ENCODE measurements around the gene CYP20A1.

Gene CYP20A1

GRCh38 chr2:203261326-203262159, 22.7 kb downstream of the CYP20A1 start:
- Histone ChIP-seq H2AFZ (ENCODE audit: low read length) (no peak overlapping the region), H3K4me1 (ENCODE audit: insufficient read depth, low read length, poor library complexity, severe bottlenecking) (no peaks in the 10 kb centered on the region), H4K20me1 (ENCODE audit: insufficient read depth, low read length, poor library complexity, severe bottlenecking) (no peaks in the 10 kb centered on the region), H3K79me2 (ENCODE audit: insufficient read depth, low read length) (0 out of 2 replicates have a peak, but pooled peaks cover 4% of the 10 kb centered on the region), H3K27me3 (ENCODE audit: insufficient read depth, low read length, poor library complexity, severe bottlenecking) (no peaks in the 10 kb centered on the region), H3K4me2 (ENCODE audit: low read depth, low read length, poor library complexity, severe bottlenecking) (no peak overlapping the region), H3K4me3 (ENCODE audit: low read length, poor library complexity, severe bottlenecking) (no peak overlapping the region), H3K9ac (ENCODE audit: low read depth, low read length, poor library complexity, severe bottlenecking) (no peak overlapping the region), H3K9me2 (replicated peaks; ENCODE audit: low read depth, low read length) (no peaks in the 10 kb centered on the region), H3K36me3 (ENCODE audit: insufficient read depth, low read length) (peaks cover 22% of the 10 kb centered on the region; the same call in 1 of the 2 replicates), H3K9me3 (ENCODE audit: insufficient read depth, low read depth, low read length) (no peaks in the 10 kb centered on the region), H3F3A (ENCODE audit: low read depth) (no peaks in the 10 kb centered on the region)
- no peak for TF ChIP-seq EZH2phosphoT487 (IDR thresholded peaks at IDR 0.05; ENCODE audit: borderline replicate concordance)
- TF ChIP-seq CTCF (conservative IDR thresholded peaks at IDR 0.05; ENCODE audit: low read length): no peak

GRCh38 chr2:203279288-203279687, 40.5 kb downstream of the CYP20A1 start:
- Histone ChIP-seq H3K27me3 (ENCODE audit: insufficient read depth, low read length, poor library complexity, severe bottlenecking) (no peaks in the 10 kb centered on the region), H3K36me3 (ENCODE audit: insufficient read depth, low read length) (peaks cover 44% of the 10 kb centered on the region; the same call in 1 of the 2 replicates), H3F3A (ENCODE audit: low read depth) (no peaks in the 10 kb centered on the region), H3K9me2 (replicated peaks; ENCODE audit: low read depth, low read length) (no peaks in the 10 kb centered on the region), H3K4me1 (ENCODE audit: insufficient read depth, low read length, poor library complexity, severe bottlenecking) (no peaks in the 10 kb centered on the region), H3K9ac (ENCODE audit: low read depth, low read length, poor library complexity, severe bottlenecking) (no peak overlapping the region), H3K4me2 (ENCODE audit: low read depth, low read length, poor library complexity, severe bottlenecking) (no peak overlapping the region), H4K20me1 (ENCODE audit: insufficient read depth, low read length, poor library complexity, severe bottlenecking) (no peaks in the 10 kb centered on the region), H2AFZ (ENCODE audit: low read length) (no peak overlapping the region), H3K9me3 (ENCODE audit: insufficient read depth, low read depth, low read length) (no peaks in the 10 kb centered on the region), H3K4me3 (ENCODE audit: low read length, poor library complexity, severe bottlenecking) (no peak overlapping the region), H3K79me2 (ENCODE audit: insufficient read depth, low read length) (no peaks in the 10 kb centered on the region)
- no peak for TF ChIP-seq CTCF (conservative IDR thresholded peaks at IDR 0.05; ENCODE audit: low read length)
- no peak for TF ChIP-seq EZH2phosphoT487 (IDR thresholded peaks at IDR 0.05; ENCODE audit: borderline replicate concordance)

GRCh38 chr2:203280428-203281064, 41.7 kb downstream of the CYP20A1 start:
- H3K27me3 ChIP-seq (ENCODE audit: insufficient read depth, low read length, poor library complexity, severe bottlenecking): no peaks in the 10 kb centered on the region
- no peak overlapping the region for H2AFZ ChIP-seq (ENCODE audit: low read length)
- H3K9ac ChIP-seq (ENCODE audit: low read depth, low read length, poor library complexity, severe bottlenecking): no peak overlapping the region
- no peaks in the 10 kb centered on the region for H4K20me1 ChIP-seq (ENCODE audit: insufficient read depth, low read length, poor library complexity, severe bottlenecking)
- no peaks in the 10 kb centered on the region for H3K9me3 ChIP-seq (ENCODE audit: insufficient read depth, low read depth, low read length)
- H3K9me2 ChIP-seq (replicated peaks; ENCODE audit: low read depth, low read length): no peaks in the 10 kb centered on the region
- H3K36me3 ChIP-seq (ENCODE audit: insufficient read depth, low read length): peaks cover 47% of the 10 kb centered on the region; the same call in 1 of the 2 replicates
- no peak overlapping the region for H3K4me2 ChIP-seq (ENCODE audit: low read depth, low read length, poor library complexity, severe bottlenecking)
- H3K79me2 ChIP-seq (ENCODE audit: insufficient read depth, low read length): no peaks in the 10 kb centered on the region
- H3F3A ChIP-seq (ENCODE audit: low read depth): no peaks in the 10 kb centered on the region
- TF ChIP-seq CTCF (conservative IDR thresholded peaks at IDR 0.05; ENCODE audit: low read length): no peak
- no peak for TF ChIP-seq EZH2phosphoT487 (IDR thresholded peaks at IDR 0.05; ENCODE audit: borderline replicate concordance)
- no peaks in the 10 kb centered on the region for H3K4me1 ChIP-seq (ENCODE audit: insufficient read depth, low read length, poor library complexity, severe bottlenecking)
- no peak overlapping the region for H3K4me3 ChIP-seq (ENCODE audit: low read length, poor library complexity, severe bottlenecking)

Data from Loucy (cell line).